ENCODE measurements around the gene ANGPTL8.
A peak's percentile ranks its signal among the peaks of the same experiment; 100 is the strongest.

The ANGPTL8 gene

GRCh38 chr19:11236324-11237301, 2.8 kb upstream of the ANGPTL8 start:
- Histone ChIP-seq H3K18ac (ENCODE audit: low read length) (no peak overlapping the region), H3K27ac (ENCODE audit: low read depth, low read length) (no peak overlapping the region), H3K36me3 (ENCODE audit: control insufficient read depth in 1 of 2, insufficient read depth in 2 of 2, low read length in 2 of 2) (peaks cover 16 to 29% of the 10 kb centered on the region in 2 experiments), H2AFZ (ENCODE audit: insufficient read depth, low read length, poor library complexity) (no peak overlapping the region), H3K14ac (ENCODE audit: low read length) (no peak overlapping the region), H2BK120ac (ENCODE audit: insufficient read depth, low read length, poor library complexity) (no peak overlapping the region), H3K4me2 (ENCODE audit: low read length) (no peak overlapping the region), H3K4me3 (ENCODE audit: low read depth, low read length) (no peak overlapping the region), H3K9me3 (ENCODE audit: insufficient read depth, low read depth, low read length) (no peaks in the 10 kb centered on the region), H3K79me2 (ENCODE audit: control insufficient read depth, insufficient read depth, low read length, poor library complexity) (no peaks in the 10 kb centered on the region), H3K9ac (ENCODE audit: low read length) (no peak overlapping the region), H3K4me1 (ENCODE audit: control insufficient read depth in 1 of 2, insufficient read depth in 2 of 2, low read length in 2 of 2) (no peaks in the 10 kb centered on the region), H4K91ac (ENCODE audit: low read depth, low read length) (no peak overlapping the region), H3K79me1 (ENCODE audit: low read length) (no peaks in the 10 kb centered on the region), H2AK5ac (ENCODE audit: low read length) (no peak overlapping the region), H4K12ac (ENCODE audit: low read depth, low read length) (no peak overlapping the region), H2BK12ac (ENCODE audit: low read length) (no peak overlapping the region), H2BK5ac (ENCODE audit: low read depth, low read length, poor library complexity) (no peak overlapping the region), H3K23ac (ENCODE audit: low read length) (no peak overlapping the region), H4K8ac (ENCODE audit: low read depth, low read length) (no peak overlapping the region), H3K27me3 (ENCODE audit: insufficient read depth, low read length) (no peaks in the 10 kb centered on the region), H3K4ac (ENCODE audit: low read depth, low read length) (no peak overlapping the region)
- DNase-seq: no peak
- no CpG with 5 or more reads among the region's 31 CpGs for WGBS (ENCODE audit: extremely low coverage, insufficient coverage, insufficient read length)

GRCh38 chr19:11237321-11237720, 2.1 kb upstream of the ANGPTL8 start:
- Histone ChIP-seq H3K79me2 (ENCODE audit: control insufficient read depth, insufficient read depth, low read length, poor library complexity) (no peaks in the 10 kb centered on the region), H3K79me1 (ENCODE audit: low read length) (no peaks in the 10 kb centered on the region), H3K14ac (ENCODE audit: low read length) (no peak overlapping the region), H4K91ac (ENCODE audit: low read depth, low read length) (no peak overlapping the region), H2AK5ac (ENCODE audit: low read length) (no peak overlapping the region), H3K4me3 (ENCODE audit: low read depth, low read length) (no peak overlapping the region), H3K27me3 (ENCODE audit: insufficient read depth, low read length) (no peaks in the 10 kb centered on the region), H3K9ac (ENCODE audit: low read length) (no peak overlapping the region), H3K18ac (ENCODE audit: low read length) (no peak overlapping the region), H3K4me1 (ENCODE audit: control insufficient read depth in 1 of 2, insufficient read depth in 2 of 2, low read length in 2 of 2) (no peaks in the 10 kb centered on the region), H2AFZ (ENCODE audit: insufficient read depth, low read length, poor library complexity) (no peak overlapping the region), H3K36me3 (ENCODE audit: control insufficient read depth in 1 of 2, insufficient read depth in 2 of 2, low read length in 2 of 2) (peaks cover 21 to 26% of the 10 kb centered on the region in 2 experiments), H3K23ac (ENCODE audit: low read length) (no peak overlapping the region), H2BK12ac (ENCODE audit: low read length) (no peak overlapping the region), H4K12ac (ENCODE audit: low read depth, low read length) (no peak overlapping the region), H3K9me3 (ENCODE audit: insufficient read depth, low read depth, low read length) (no peaks in the 10 kb centered on the region), H3K27ac (ENCODE audit: low read depth, low read length) (no peak overlapping the region), H3K4me2 (ENCODE audit: low read length) (no peak overlapping the region), H3K4ac (ENCODE audit: low read depth, low read length) (no peak overlapping the region), H2BK120ac (ENCODE audit: insufficient read depth, low read length, poor library complexity) (no peak overlapping the region), H2BK5ac (ENCODE audit: low read depth, low read length, poor library complexity) (no peak overlapping the region), H4K8ac (ENCODE audit: low read depth, low read length) (no peak overlapping the region)
- DNase-seq: no peak
- WGBS (ENCODE audit: extremely low coverage, insufficient coverage, insufficient read length): no CpG with 5 or more reads among the region's 15 CpGs

- peaks cover 18 to 21% of the 10 kb centered on the region in 2 experiments for H3K36me3 ChIP-seq (ENCODE audit: control insufficient read depth in 1 of 2, insufficient read depth in 2 of 2, low read length in 2 of 2)
- no peak overlapping the region for H4K8ac ChIP-seq (ENCODE audit: low read depth, low read length)
- H3K79me1 ChIP-seq (ENCODE audit: low read length): no peaks in the 10 kb centered on the region
- H2BK12ac ChIP-seq (ENCODE audit: low read length): no peak overlapping the region
- H3K4me2 ChIP-seq (ENCODE audit: low read length): no peak overlapping the region
- no peak overlapping the region for H4K91ac ChIP-seq (ENCODE audit: low read depth, low read length)
- H3K4me3 ChIP-seq (ENCODE audit: low read depth, low read length): peak overlapping the region; percentile 19
- H4K12ac ChIP-seq (ENCODE audit: low read depth, low read length): no peak overlapping the region
- no peaks in the 10 kb centered on the region for H3K4me1 ChIP-seq (ENCODE audit: control insufficient read depth in 1 of 2, insufficient read depth in 2 of 2, low read length in 2 of 2)
- H3K18ac ChIP-seq (ENCODE audit: low read length): no peak overlapping the region
- no peak overlapping the region for H2AK5ac ChIP-seq (ENCODE audit: low read length)
- H3K27me3 ChIP-seq (ENCODE audit: insufficient read depth, low read length): no peaks in the 10 kb centered on the region
- H3K9me3 ChIP-seq (ENCODE audit: insufficient read depth, low read depth, low read length): no peaks in the 10 kb centered on the region
- H3K4ac ChIP-seq (ENCODE audit: low read depth, low read length): no peak overlapping the region
- no CpG with 5 or more reads among the region's 11 CpGs for WGBS (ENCODE audit: extremely low coverage, insufficient coverage, insufficient read length)
- DNase-seq: no peak
- H2BK5ac ChIP-seq (ENCODE audit: low read depth, low read length, poor library complexity): no peak overlapping the region
- no peak overlapping the region for H3K23ac ChIP-seq (ENCODE audit: low read length)
- no peaks in the 10 kb centered on the region for H3K79me2 ChIP-seq (ENCODE audit: control insufficient read depth, insufficient read depth, low read length, poor library complexity)
- no peak overlapping the region for H3K14ac ChIP-seq (ENCODE audit: low read length)
- no peak overlapping the region for H2BK120ac ChIP-seq (ENCODE audit: insufficient read depth, low read length, poor library complexity)
- H3K27ac ChIP-seq (ENCODE audit: low read depth, low read length): no peak overlapping the region
- H3K9ac ChIP-seq (ENCODE audit: low read length): no peak overlapping the region
- no peak overlapping the region for H2AFZ ChIP-seq (ENCODE audit: insufficient read depth, low read length, poor library complexity)
These were observed 1.4 kb upstream of the ANGPTL8 start for GRCh38 chr19:11238041-11238440.

- Histone ChIP-seq H3K9me3 (ENCODE audit: insufficient read depth, low read depth, low read length) (peaks cover 1% of the 10 kb centered on the region), H4K91ac (ENCODE audit: low read depth, low read length) (no peak overlapping the region)
- WGBS (ENCODE audit: extremely low coverage, insufficient coverage, insufficient read length): no CpG with 5 or more reads among the region's 6 CpGs
These were observed 540 bp upstream of the ANGPTL8 start for GRCh38 chr19:11238781-11239376.

More at GRCh38 chr19:11238781-11239376, 540 bp upstream of the ANGPTL8 start:
- Histone ChIP-seq H3K4me2 (ENCODE audit: low read length) (no peak overlapping the region), H3K4me1 (ENCODE audit: control insufficient read depth in 1 of 2, insufficient read depth in 2 of 2, low read length in 2 of 2) (peaks cover 4% of the 10 kb centered on the region in 2 experiments), H3K36me3 (ENCODE audit: control insufficient read depth in 1 of 2, insufficient read depth in 2 of 2, low read length in 2 of 2) (peaks cover 17 to 21% of the 10 kb centered on the region in 2 experiments), H2BK5ac (ENCODE audit: low read depth, low read length, poor library complexity) (no peak overlapping the region), H4K8ac (ENCODE audit: low read depth, low read length) (no peak overlapping the region), H2AK5ac (ENCODE audit: low read length) (no peak overlapping the region), H3K4ac (ENCODE audit: low read depth, low read length) (no peak overlapping the region), H3K27ac (ENCODE audit: low read depth, low read length) (no peak overlapping the region), H3K27me3 (ENCODE audit: insufficient read depth, low read length) (no peaks in the 10 kb centered on the region), H3K23ac (ENCODE audit: low read length) (no peak overlapping the region), H3K79me2 (ENCODE audit: control insufficient read depth, insufficient read depth, low read length, poor library complexity) (no peaks in the 10 kb centered on the region), H3K79me1 (ENCODE audit: low read length) (no peaks in the 10 kb centered on the region), H3K9ac (ENCODE audit: low read length) (no peak overlapping the region), H3K4me3 (ENCODE audit: low read depth, low read length) (no peak overlapping the region), H3K18ac (ENCODE audit: low read length) (no peak overlapping the region), H2BK120ac (ENCODE audit: insufficient read depth, low read length, poor library complexity) (no peak overlapping the region), H2BK12ac (ENCODE audit: low read length) (no peak overlapping the region), H2AFZ (ENCODE audit: insufficient read depth, low read length, poor library complexity) (no peak overlapping the region), H3K14ac (ENCODE audit: low read length) (no peak overlapping the region), H4K12ac (ENCODE audit: low read depth, low read length) (no peak overlapping the region)
- no peak for DNase-seq
